ENCODE measurements around the gene KRT6B.

KRT6B gene

DNA sequence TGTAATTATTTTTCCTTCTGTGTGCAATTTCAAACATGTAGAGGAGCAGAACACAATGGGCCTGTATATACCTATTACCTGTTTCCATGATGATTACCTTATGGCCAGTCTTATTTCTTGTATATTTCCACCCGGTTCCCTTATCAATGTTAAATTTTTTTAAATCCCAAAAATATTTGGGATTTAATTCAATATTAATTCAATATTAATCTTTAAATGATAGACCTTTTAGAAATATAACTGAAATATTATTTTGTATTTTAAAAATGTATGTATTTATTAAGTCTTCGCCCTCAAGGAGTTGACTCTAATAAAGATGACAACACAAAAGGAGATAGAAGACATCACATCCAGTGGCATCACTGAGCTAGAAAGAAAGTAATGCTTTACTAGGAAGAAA, 22.3 kb upstream of the KRT6B start:
- Histone ChIP-seq H3K79me2 (ENCODE audit: insufficient read depth, low read length) (no peaks in the 10 kb centered on the region), H3K9me3 (ENCODE audit: insufficient read depth, low read depth, low read length) (no peaks in the 10 kb centered on the region)

GRCh38 chr12:52473768-52474167, 21.8 kb upstream of the KRT6B start, which contains the start of gene KRT6C:
Gene KRT6C, minus strand, starts transcription at chr12:52473805. Its CDS starts 68 bp downstream, at chr12:52473737.
- Histone ChIP-seq H3K27me3 (ENCODE audit: insufficient read depth, low read length, poor library complexity, severe bottlenecking) (no peaks in the 10 kb centered on the region), H3K4me2 (ENCODE audit: low read depth, low read length, poor library complexity, severe bottlenecking) (no peak within 1 kb of the TSS)

More for the DNA sequence above, 22.3 kb upstream of the KRT6B start:
- Histone ChIP-seq H3K4me2 (ENCODE audit: low read depth, low read length, poor library complexity, severe bottlenecking) (no peak overlapping the region), H2AFZ (ENCODE audit: low read length) (no peak overlapping the region), H3K9ac (ENCODE audit: low read depth, low read length, poor library complexity, severe bottlenecking) (no peak overlapping the region), H3K4me1 (ENCODE audit: insufficient read depth, low read length, poor library complexity, severe bottlenecking) (no peaks in the 10 kb centered on the region), H3K9me2 (replicated peaks; ENCODE audit: low read depth, low read length) (no peaks in the 10 kb centered on the region), H3K36me3 (ENCODE audit: insufficient read depth, low read length) (no peaks in the 10 kb centered on the region), H3F3A (ENCODE audit: low read depth) (no peaks in the 10 kb centered on the region), H4K20me1 (ENCODE audit: insufficient read depth, low read length, poor library complexity, severe bottlenecking) (no peaks in the 10 kb centered on the region), H3K27me3 (ENCODE audit: insufficient read depth, low read length, poor library complexity, severe bottlenecking) (no peaks in the 10 kb centered on the region), H3K4me3 (ENCODE audit: low read length, poor library complexity, severe bottlenecking) (no peak overlapping the region)
- TF ChIP-seq CTCF (conservative IDR thresholded peaks at IDR 0.05; ENCODE audit: low read length) (no peak), EZH2phosphoT487 (IDR thresholded peaks at IDR 0.05; ENCODE audit: borderline replicate concordance) (no peak)

DNA sequence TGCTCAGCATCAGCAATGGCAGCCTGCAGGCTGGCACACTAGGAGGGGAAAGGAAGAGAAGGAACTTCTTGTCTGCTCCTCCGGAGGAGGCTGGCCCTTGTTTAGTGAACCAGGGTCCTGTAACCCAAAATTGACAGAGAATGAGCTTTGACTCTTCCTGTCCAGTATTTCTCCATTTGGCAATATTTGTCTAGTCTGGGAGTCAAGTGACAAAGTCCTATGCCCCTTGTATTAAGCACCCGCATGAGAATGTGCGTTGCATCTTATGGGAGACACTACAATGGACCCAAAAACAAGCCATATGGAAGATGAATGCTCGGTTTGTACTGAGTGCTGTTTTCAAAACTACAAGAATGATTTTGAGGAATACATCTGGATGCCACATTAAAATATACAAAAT, 17.9 kb upstream of the KRT6B start:
- TF ChIP-seq CTCF (conservative IDR thresholded peaks at IDR 0.05; ENCODE audit: low read length) (no peak), EZH2phosphoT487 (IDR thresholded peaks at IDR 0.05; ENCODE audit: borderline replicate concordance) (no peak)
- no peaks in the 10 kb centered on the region for H3K4me1 ChIP-seq (ENCODE audit: insufficient read depth, low read length, poor library complexity, severe bottlenecking)
- no peaks in the 10 kb centered on the region for H3K9me2 ChIP-seq (replicated peaks; ENCODE audit: low read depth, low read length)
- no peaks in the 10 kb centered on the region for H3K9me3 ChIP-seq (ENCODE audit: insufficient read depth, low read depth, low read length)
- H3K4me3 ChIP-seq (ENCODE audit: low read length, poor library complexity, severe bottlenecking), result no peak overlapping the region
- no peaks in the 10 kb centered on the region for H4K20me1 ChIP-seq (ENCODE audit: insufficient read depth, low read length, poor library complexity, severe bottlenecking)
- no peaks in the 10 kb centered on the region for H3F3A ChIP-seq (ENCODE audit: low read depth)
- no peak overlapping the region for H3K4me2 ChIP-seq (ENCODE audit: low read depth, low read length, poor library complexity, severe bottlenecking)
- H2AFZ ChIP-seq (ENCODE audit: low read length), result no peak overlapping the region
- no peaks in the 10 kb centered on the region for H3K36me3 ChIP-seq (ENCODE audit: insufficient read depth, low read length)
- no peaks in the 10 kb centered on the region for H3K27me3 ChIP-seq (ENCODE audit: insufficient read depth, low read length, poor library complexity, severe bottlenecking)
- no peaks in the 10 kb centered on the region for H3K79me2 ChIP-seq (ENCODE audit: insufficient read depth, low read length)
- no peak overlapping the region for H3K9ac ChIP-seq (ENCODE audit: low read depth, low read length, poor library complexity, severe bottlenecking)

More at GRCh38 chr12:52473768-52474167, 21.8 kb upstream of the KRT6B start, which contains the start of gene KRT6C:
- no peaks in the 10 kb centered on the region for H3K9me2 ChIP-seq (replicated peaks; ENCODE audit: low read depth, low read length)
- H4K20me1 ChIP-seq (ENCODE audit: insufficient read depth, low read length, poor library complexity, severe bottlenecking), result no peaks in the 10 kb centered on the region
- TF ChIP-seq EZH2phosphoT487 (IDR thresholded peaks at IDR 0.05; ENCODE audit: borderline replicate concordance) (no peak), CTCF (conservative IDR thresholded peaks at IDR 0.05; ENCODE audit: low read length) (no peak)
- no peaks in the 10 kb centered on the region for H3K9me3 ChIP-seq (ENCODE audit: insufficient read depth, low read depth, low read length)
- H3F3A ChIP-seq (ENCODE audit: low read depth), result no peaks in the 10 kb centered on the region
- H3K79me2 ChIP-seq (ENCODE audit: insufficient read depth, low read length), result no peaks in the 10 kb centered on the region
- no peaks in the 10 kb centered on the region for H3K4me1 ChIP-seq (ENCODE audit: insufficient read depth, low read length, poor library complexity, severe bottlenecking)
- H3K36me3 ChIP-seq (ENCODE audit: insufficient read depth, low read length), result no peaks in the 10 kb centered on the region
- H2AFZ ChIP-seq (ENCODE audit: low read length), result no peak within 1 kb of the TSS
- no peak within 1 kb of the TSS for H3K9ac ChIP-seq (ENCODE audit: low read depth, low read length, poor library complexity, severe bottlenecking)
- no peak within 1 kb of the TSS for H3K4me3 ChIP-seq (ENCODE audit: low read length, poor library complexity, severe bottlenecking)
